ENCODE measurements around the gene TEAD1.

Gene TEAD1

GRCh38 chr11:12842933-12843636 lies 168.9 kb downstream of the TEAD1 start:
- no peak for DNase-seq

DNA sequence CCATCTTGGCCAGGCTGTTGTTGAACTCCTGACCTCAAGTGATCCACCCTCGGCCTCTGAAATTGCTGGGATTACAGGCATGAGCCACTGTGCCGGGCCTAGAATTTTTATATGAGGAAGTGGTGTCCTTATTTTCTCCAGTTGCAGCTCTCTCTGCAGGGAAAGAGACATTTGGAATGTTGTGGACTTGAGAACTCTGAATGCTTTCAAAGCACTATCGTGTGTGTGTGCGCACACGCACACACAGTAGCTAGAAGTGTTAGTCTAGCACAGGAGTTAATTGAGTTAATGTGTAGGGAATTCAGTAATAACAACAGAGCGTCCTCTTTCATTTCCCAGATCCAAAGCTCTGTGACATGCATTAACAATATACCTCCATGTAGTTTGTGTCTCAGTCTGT lies 170.9 kb downstream of the TEAD1 start:
- no peak for DNase-seq

GRCh38 chr11:12845739-12846358 lies 171.6 kb downstream of the TEAD1 start:
- DNase-seq: no peak

DNA sequence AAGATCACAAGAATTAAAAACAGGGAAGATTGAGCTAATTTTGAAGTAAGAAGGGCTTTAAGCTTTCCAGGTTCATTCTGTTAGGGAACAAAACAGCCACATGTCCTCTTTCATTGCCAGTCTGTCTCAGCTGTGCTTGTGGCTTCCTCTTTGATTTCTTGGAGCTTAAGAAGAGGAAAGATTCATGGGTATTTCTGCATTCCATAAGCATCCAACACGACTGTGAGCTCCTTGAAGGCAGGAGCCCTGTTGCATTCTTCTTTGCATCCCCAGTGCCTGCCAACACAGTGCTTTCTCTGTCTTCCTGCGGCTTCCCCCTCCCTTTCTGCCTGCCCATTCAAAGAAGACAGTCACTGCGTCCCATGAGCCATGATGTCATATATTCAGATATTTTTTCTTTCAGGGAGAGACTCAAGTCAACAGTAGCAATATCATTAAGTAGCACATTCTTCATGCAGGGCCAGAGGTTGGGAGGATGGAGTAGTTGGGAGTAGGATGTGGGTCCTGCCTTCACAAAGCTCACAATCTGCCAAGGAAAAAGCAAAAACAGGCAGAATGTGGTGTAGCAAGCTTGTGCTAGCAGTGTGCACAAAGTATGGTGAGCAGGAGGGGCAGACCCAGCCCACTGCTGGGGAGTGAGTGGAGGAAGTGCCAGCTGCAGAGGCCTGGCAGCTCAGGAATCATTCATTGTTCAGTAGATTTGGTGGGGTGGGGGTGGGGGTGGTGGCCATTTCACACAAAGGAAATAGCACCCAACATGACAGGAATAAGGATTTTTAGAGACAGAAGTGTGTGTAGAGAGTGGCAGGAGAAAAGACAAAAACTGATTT lies 172.8 kb downstream of the TEAD1 start:
- DNase-seq: no peak

- DNase-seq: no peak
Observed at GRCh38 chr11:12848413-12848812, 174.2 kb downstream of the TEAD1 start.

GRCh38 chr11:12853325-12853651 lies 179.1 kb downstream of the TEAD1 start:
- no peak for DNase-seq

DNA sequence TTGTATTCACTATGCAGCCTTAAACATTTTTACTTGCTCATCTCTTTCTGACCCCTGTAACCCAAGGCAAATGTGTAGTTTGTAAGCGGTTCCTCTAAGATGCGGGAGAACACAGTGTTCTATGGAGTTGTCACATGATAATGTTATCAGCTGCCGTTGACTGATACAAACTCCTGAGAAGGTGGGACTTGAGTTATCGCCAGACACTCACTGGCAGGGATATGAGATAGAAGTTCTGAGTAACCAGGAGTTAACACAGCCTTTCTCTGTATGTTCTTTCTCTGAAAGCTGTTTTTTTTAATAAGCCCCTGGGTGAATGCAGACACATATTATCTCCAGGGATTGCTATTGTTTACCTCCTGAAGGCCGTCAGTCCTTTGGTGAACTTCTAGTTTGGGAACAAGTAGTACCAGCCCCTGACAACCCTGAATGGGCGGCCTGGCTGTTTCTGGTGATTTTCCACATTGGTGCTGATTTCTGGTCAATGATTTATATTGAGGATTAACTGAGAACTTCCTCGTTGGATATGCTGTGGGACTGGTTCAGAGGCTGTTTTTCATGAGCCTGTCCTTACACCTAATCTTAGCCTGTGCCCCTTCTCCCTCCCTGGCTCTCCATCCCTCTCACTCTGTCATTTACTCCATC lies 179.6 kb downstream of the TEAD1 start:
- no peak for DNase-seq

DNA sequence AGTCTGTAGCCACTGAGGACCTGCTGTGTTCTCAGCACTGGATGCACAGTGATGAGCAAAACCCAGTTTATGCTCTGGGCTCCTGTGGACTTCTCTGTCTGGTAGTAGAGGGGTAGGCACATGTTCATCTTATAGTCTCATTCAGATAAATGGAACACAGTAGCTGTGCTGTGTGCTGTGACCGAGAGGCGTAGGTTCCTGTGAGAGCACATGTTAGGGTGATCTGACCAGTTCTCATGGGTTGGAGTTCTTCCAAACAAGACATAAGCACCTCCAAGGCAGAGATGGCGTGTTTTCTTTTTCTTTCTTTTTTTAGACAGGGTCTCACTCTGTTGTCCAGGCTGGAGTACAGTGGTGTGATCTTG lies 180.1 kb downstream of the TEAD1 start:
- no peak for DNase-seq

GRCh38 chr11:12854829-12855228 lies 180.6 kb downstream of the TEAD1 start:
- no peak for DNase-seq

DNA sequence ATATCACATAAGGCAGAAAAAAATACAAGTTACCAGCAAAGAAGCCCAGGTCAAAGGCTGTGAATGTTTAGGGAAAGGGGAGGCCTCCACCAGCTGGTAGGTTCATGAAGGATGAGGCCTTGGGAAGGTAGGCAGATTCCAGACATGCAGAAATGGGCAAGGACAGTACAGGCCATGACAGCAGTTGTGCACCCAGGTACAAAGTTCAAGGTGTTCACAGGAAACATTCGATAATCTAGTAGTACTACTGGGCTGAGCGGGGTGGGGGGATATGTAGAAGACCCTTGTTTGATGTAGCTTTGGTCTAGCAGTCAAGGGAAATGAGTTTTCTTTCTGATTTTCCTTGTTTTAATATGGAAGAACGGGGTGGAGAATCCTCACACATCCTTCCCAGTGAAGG lies 182.1 kb downstream of the TEAD1 start:
- no peak for DNase-seq

- DNase-seq: no peak
Observed at GRCh38 chr11:12857572-12857971, 183.4 kb downstream of the TEAD1 start.

- no peak for DNase-seq
Observed at GRCh38 chr11:12859872-12860657, 185.8 kb downstream of the TEAD1 start.

DNA sequence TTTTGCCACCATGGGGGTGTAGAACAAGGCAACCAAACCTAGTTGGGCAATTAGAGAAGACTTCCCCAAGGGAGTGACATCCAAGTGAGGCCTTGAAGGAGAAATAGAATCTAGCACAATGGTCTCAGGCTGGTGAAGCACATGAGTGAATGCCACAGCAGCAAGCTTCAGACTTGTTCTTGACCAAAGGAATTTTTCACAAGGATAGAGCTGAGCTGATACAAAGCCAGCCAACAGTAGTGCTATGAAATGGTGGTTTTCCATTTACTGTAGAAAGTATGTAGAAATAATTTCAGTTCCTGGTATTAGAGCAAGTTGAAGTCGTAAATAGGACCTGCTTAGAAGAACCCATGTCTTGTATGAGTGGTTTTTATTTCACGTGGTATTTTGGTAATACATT lies 186.6 kb downstream of the TEAD1 start:
- DNase-seq: no peak

DNA sequence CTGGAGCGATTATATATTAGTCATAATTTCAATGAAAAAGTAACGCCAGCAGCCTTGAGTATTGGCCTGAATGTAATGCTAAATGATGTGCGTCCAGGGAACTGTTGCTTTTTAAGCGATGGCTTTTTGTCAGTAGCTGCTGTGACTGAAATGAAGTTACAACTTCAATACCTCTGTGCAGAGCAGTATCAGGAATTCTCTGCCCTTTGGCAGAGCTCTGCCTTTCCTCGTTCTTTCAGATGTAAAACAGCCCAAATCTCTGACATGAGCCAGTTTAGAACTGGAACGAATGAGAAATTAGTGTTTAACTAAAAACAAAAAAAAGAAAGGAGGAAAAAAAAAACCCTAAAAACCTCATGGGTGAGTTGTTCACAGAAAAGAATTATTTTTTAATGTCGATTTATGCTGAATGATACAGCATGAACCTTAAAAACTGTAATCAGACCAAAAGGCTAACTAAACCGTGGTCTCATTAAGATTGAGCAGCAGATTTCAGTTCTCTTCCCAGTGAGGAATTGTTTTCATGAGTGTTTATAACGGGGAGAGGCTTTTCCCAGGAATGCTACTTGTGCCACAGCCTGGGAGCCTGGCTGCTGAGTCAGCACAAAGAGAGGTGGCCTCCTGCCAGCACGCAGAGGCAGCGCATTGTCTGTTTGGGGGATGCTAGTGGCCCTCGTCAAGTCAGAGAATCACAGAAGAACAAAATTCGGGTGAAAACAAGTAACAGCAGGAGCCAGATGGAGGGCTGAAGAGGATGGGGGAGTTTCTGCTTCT lies 188.7 kb downstream of the TEAD1 start:
- DNase-seq: no peak

DNA sequence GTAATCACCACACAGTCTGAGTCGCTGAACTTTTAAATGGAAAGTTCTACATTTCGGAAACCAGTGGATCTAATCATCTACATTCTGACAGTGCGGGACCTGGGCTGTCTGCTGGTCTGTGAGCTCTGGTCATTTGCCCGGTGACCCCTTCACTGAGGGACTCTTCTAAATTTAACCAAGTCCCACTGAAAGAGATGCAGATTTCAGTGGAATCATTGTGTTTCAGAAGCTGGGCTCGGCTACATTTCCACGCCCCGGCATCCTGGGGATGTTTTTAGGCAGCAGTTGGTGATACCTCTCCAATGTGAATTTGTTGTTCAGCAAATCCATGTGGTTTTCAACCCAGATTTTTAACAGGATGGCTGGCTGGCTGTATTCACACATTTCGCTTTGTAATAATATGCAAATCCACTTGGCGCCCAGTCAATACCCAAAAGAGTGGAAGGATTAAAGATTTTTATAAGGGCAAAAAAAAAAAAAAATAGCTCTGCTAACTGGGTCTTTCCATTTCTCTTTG lies 189.4 kb downstream of the TEAD1 start:
- no peak for DNase-seq

- no peak for DNase-seq
Observed at GRCh38 chr11:12864316-12865156, 190.3 kb downstream of the TEAD1 start.

DNA sequence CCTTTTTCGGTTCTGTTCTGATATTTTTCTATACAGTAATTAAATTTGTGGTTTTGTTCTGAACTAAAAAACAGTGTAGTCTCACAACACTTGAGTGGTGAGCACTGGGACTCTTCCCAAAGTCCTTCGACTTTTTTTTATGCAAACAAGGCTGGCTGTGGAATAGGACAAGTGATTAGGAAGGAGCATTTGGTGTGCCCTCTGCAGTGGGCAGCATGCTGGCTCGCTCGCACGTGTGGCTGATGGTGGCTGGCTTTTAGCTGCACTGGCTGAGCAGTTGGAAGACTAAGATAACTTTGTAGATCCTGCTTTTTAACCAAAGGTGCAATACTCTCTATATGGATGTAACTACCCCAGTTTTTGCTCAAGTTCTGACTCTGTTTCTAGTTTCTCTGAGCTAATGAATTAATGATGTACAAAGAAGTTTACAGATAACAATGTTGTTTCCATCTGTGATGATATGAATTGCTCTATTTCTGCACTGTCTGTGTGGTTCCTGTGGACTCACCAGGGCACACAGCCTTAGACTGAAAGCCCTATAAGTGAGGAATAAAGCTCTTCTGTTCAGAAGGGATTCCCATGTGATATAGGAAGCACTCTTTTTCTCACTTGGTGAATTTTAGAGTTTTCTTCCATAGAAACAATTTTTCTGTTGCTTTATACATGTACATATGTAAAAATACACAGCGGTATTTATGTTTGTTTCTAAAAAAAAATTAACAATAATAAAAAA lies 191.8 kb downstream of the TEAD1 start:
- no peak for DNase-seq

- no peak for DNase-seq
Observed at GRCh38 chr11:12867531-12867930, 193.3 kb downstream of the TEAD1 start.

GRCh38 chr11:12868315-12869073 lies 194.3 kb downstream of the TEAD1 start:
- no peak for DNase-seq

All from KG1 (cell line).